Measurements from ENCODE around the gene SYT17.

The SYT17 gene

GRCh38 chr16:19128454-19129200 lies 39.4 kb upstream of the SYT17 start:
- no peak overlapping the region for H3K4ac ChIP-seq (ENCODE audit: low read length)
- H3K79me1 ChIP-seq (ENCODE audit: low read depth, low read length) = no peaks in the 10 kb centered on the region
- H3K9me3 ChIP-seq (replicated peaks in 1 of 2; ENCODE audit: control insufficient read depth in 2 of 2, insufficient read depth in 1 of 2, low read depth in 1 of 2, low read length in 2 of 2) = peaks cover 0 to 4% of the 10 kb centered on the region in 2 donors
- H3K18ac ChIP-seq (ENCODE audit: low read length) = no peak overlapping the region
- no peak overlapping the region for H3K9ac ChIP-seq (ENCODE audit: low read depth, low read length, poor library complexity)
- no peaks in the 10 kb centered on the region for H3K27me3 ChIP-seq (ENCODE audit: control insufficient read depth in 3 of 3, insufficient read depth in 3 of 3, low read depth in 1 of 3, low read length in 3 of 3)
- no peak for DNase-seq (ENCODE audit: low spot score)
- no peak overlapping the region for H2BK120ac ChIP-seq (ENCODE audit: low read depth, low read length)
- no peak overlapping the region for H2BK5ac ChIP-seq (ENCODE audit: low read length)
- H3K4me1 ChIP-seq (ENCODE audit: control insufficient read depth in 2 of 2, insufficient read depth in 1 of 2, low read depth in 1 of 2, low read length in 2 of 2) = peaks cover 0 to 13% of the 10 kb centered on the region in 2 donors
- H3K27ac ChIP-seq (replicated peaks; ENCODE audit: low read length) = no peak overlapping the region
- H3K4me2 ChIP-seq (ENCODE audit: insufficient read depth, low read length, poor library complexity, severe bottlenecking) = no peak overlapping the region
- no peak overlapping the region for H3K14ac ChIP-seq (ENCODE audit: low read length)
- H3K36me3 ChIP-seq (replicated peaks in 1 of 2; ENCODE audit: control insufficient read depth in 2 of 2, insufficient read depth in 2 of 2, low read length in 2 of 2) = no peaks in the 10 kb centered on the region
- no peak overlapping the region for H2BK12ac ChIP-seq (ENCODE audit: low read length)
- H2BK15ac ChIP-seq (ENCODE audit: low read length) = no peak overlapping the region
- no peak overlapping the region for H2AFZ ChIP-seq (ENCODE audit: low read length)
- no peak overlapping the region for H4K8ac ChIP-seq (ENCODE audit: low read depth, low read length)
- H2AK5ac ChIP-seq (ENCODE audit: low read depth, low read length) = no peak overlapping the region
- WGBS, 2 donors (ENCODE audit: extremely low coverage in 2 of 2, insufficient read length in 2 of 2, insufficient replicate concordance in 1 of 2) = no CpG with 5 or more reads among the region's 7 CpGs
- H3K23ac ChIP-seq (ENCODE audit: low read depth, low read length, poor library complexity) = no peak overlapping the region
- H4K91ac ChIP-seq (ENCODE audit: low read depth, low read length, poor library complexity) = no peak overlapping the region
- no peak overlapping the region for H3K4me3 ChIP-seq (ENCODE audit: low read length in 2 of 2)

- Histone ChIP-seq H3K14ac (ENCODE audit: low read length) (no peak overlapping the region), H2BK12ac (ENCODE audit: low read length) (no peak overlapping the region), H2AK5ac (ENCODE audit: low read depth, low read length) (no peak overlapping the region), H2BK15ac (ENCODE audit: low read length) (no peak overlapping the region), H3K27me3 (ENCODE audit: control insufficient read depth in 3 of 3, insufficient read depth in 3 of 3, low read depth in 1 of 3, low read length in 3 of 3) (no peaks in the 10 kb centered on the region), H3K4ac (ENCODE audit: low read length) (no peak overlapping the region), H2AFZ (ENCODE audit: low read length) (peak overlapping the region; percentile 90), H3K36me3 (replicated peaks in 1 of 2; ENCODE audit: control insufficient read depth in 2 of 2, insufficient read depth in 2 of 2, low read length in 2 of 2) (no peaks in the 10 kb centered on the region), H2BK5ac (ENCODE audit: low read length) (no peak overlapping the region), H2BK120ac (ENCODE audit: low read depth, low read length) (no peak overlapping the region), H4K8ac (ENCODE audit: low read depth, low read length) (no peak overlapping the region), H3K4me3 (ENCODE audit: low read length in 2 of 2) (no peak overlapping the region), H3K23ac (ENCODE audit: low read depth, low read length, poor library complexity) (no peak overlapping the region), H3K79me1 (ENCODE audit: low read depth, low read length) (no peaks in the 10 kb centered on the region), H3K27ac (replicated peaks; ENCODE audit: low read length) (no peak overlapping the region), H4K91ac (ENCODE audit: low read depth, low read length, poor library complexity) (no peak overlapping the region), H3K9ac (ENCODE audit: low read depth, low read length, poor library complexity) (no peak overlapping the region), H3K18ac (ENCODE audit: low read length) (no peak overlapping the region), H3K9me3 (replicated peaks in 1 of 2; ENCODE audit: control insufficient read depth in 2 of 2, insufficient read depth in 1 of 2, low read depth in 1 of 2, low read length in 2 of 2) (peaks cover 0 to 4% of the 10 kb centered on the region in 2 donors), H3K4me1 (ENCODE audit: control insufficient read depth in 2 of 2, insufficient read depth in 1 of 2, low read depth in 1 of 2, low read length in 2 of 2) (peaks cover 0 to 13% of the 10 kb centered on the region in 2 donors), H3K4me2 (ENCODE audit: insufficient read depth, low read length, poor library complexity, severe bottlenecking) (no peak overlapping the region)
- WGBS, 2 donors (ENCODE audit: extremely low coverage in 2 of 2, insufficient read length in 2 of 2, insufficient replicate concordance in 1 of 2) = no CpG with 5 or more reads among the region's 7 CpGs
- no peak for DNase-seq (ENCODE audit: low spot score)
Measured at GRCh38 chr16:19130385-19130784, 37.7 kb upstream of the SYT17 start.

- no peak overlapping the region for H2BK120ac ChIP-seq (ENCODE audit: low read depth, low read length)
- WGBS, 2 donors (ENCODE audit: extremely low coverage in 2 of 2, insufficient read length in 2 of 2, insufficient replicate concordance in 1 of 2) = no CpG with 5 or more reads among the region's 11 CpGs
- H2AK5ac ChIP-seq (ENCODE audit: low read depth, low read length) = no peak overlapping the region
- no peak for DNase-seq (ENCODE audit: low spot score)
- H2BK12ac ChIP-seq (ENCODE audit: low read length) = no peak overlapping the region
- no peak overlapping the region for H2BK15ac ChIP-seq (ENCODE audit: low read length)
- peaks cover 0 to 2% of the 10 kb centered on the region in 2 donors for H3K9me3 ChIP-seq (replicated peaks in 1 of 2; ENCODE audit: control insufficient read depth in 2 of 2, insufficient read depth in 1 of 2, low read depth in 1 of 2, low read length in 2 of 2)
- H3K27me3 ChIP-seq (ENCODE audit: control insufficient read depth in 3 of 3, insufficient read depth in 3 of 3, low read depth in 1 of 3, low read length in 3 of 3) = no peaks in the 10 kb centered on the region
- H4K91ac ChIP-seq (ENCODE audit: low read depth, low read length, poor library complexity) = no peak overlapping the region
- H3K9ac ChIP-seq (ENCODE audit: low read depth, low read length, poor library complexity) = no peak overlapping the region
- no peaks in the 10 kb centered on the region for H3K79me1 ChIP-seq (ENCODE audit: low read depth, low read length)
- no peak overlapping the region for H3K4me3 ChIP-seq (ENCODE audit: low read length in 2 of 2)
- no peak overlapping the region for H3K4ac ChIP-seq (ENCODE audit: low read length)
- H3K4me1 ChIP-seq (ENCODE audit: control insufficient read depth in 2 of 2, insufficient read depth in 1 of 2, low read depth in 1 of 2, low read length in 2 of 2) = peaks cover 0 to 13% of the 10 kb centered on the region in 2 donors
- no peak overlapping the region for H3K14ac ChIP-seq (ENCODE audit: low read length)
- H3K23ac ChIP-seq (ENCODE audit: low read depth, low read length, poor library complexity) = no peak overlapping the region
- H3K27ac ChIP-seq (replicated peaks; ENCODE audit: low read length) = no peak overlapping the region
- no peaks in the 10 kb centered on the region for H3K36me3 ChIP-seq (replicated peaks in 1 of 2; ENCODE audit: control insufficient read depth in 2 of 2, insufficient read depth in 2 of 2, low read length in 2 of 2)
- H3K4me2 ChIP-seq (ENCODE audit: insufficient read depth, low read length, poor library complexity, severe bottlenecking) = no peak overlapping the region
- no peak overlapping the region for H3K18ac ChIP-seq (ENCODE audit: low read length)
- H4K8ac ChIP-seq (ENCODE audit: low read depth, low read length) = no peak overlapping the region
- peak overlapping the region; percentile 90 for H2AFZ ChIP-seq (ENCODE audit: low read length)
- no peak overlapping the region for H2BK5ac ChIP-seq (ENCODE audit: low read length)
Measured at GRCh38 chr16:19130852-19131824, 36.9 kb upstream of the SYT17 start.

- Histone ChIP-seq H3K4me3 (ENCODE audit: low read length in 2 of 2) (no peak overlapping the region), H3K14ac (ENCODE audit: low read length) (no peak overlapping the region), H2AK5ac (ENCODE audit: low read depth, low read length) (no peak overlapping the region), H2BK15ac (ENCODE audit: low read length) (no peak overlapping the region), H3K4ac (ENCODE audit: low read length) (no peak overlapping the region), H3K79me1 (ENCODE audit: low read depth, low read length) (no peaks in the 10 kb centered on the region), H3K18ac (ENCODE audit: low read length) (no peak overlapping the region), H3K4me2 (ENCODE audit: insufficient read depth, low read length, poor library complexity, severe bottlenecking) (no peak overlapping the region), H3K9me3 (replicated peaks in 1 of 2; ENCODE audit: control insufficient read depth in 2 of 2, insufficient read depth in 1 of 2, low read depth in 1 of 2, low read length in 2 of 2) (no peaks in the 10 kb centered on the region), H3K36me3 (replicated peaks in 1 of 2; ENCODE audit: control insufficient read depth in 2 of 2, insufficient read depth in 2 of 2, low read length in 2 of 2) (no peaks in the 10 kb centered on the region), H2AFZ (ENCODE audit: low read length) (peak overlapping the region; percentile 90), H3K9ac (ENCODE audit: low read depth, low read length, poor library complexity) (no peak overlapping the region), H3K27ac (replicated peaks; ENCODE audit: low read length) (no peak overlapping the region), H3K27me3 (ENCODE audit: control insufficient read depth in 3 of 3, insufficient read depth in 3 of 3, low read depth in 1 of 3, low read length in 3 of 3) (no peaks in the 10 kb centered on the region), H2BK120ac (ENCODE audit: low read depth, low read length) (no peak overlapping the region), H4K91ac (ENCODE audit: low read depth, low read length, poor library complexity) (no peak overlapping the region), H4K8ac (ENCODE audit: low read depth, low read length) (no peak overlapping the region), H3K4me1 (ENCODE audit: control insufficient read depth in 2 of 2, insufficient read depth in 1 of 2, low read depth in 1 of 2, low read length in 2 of 2) (peaks cover 0 to 13% of the 10 kb centered on the region in 2 donors), H3K23ac (ENCODE audit: low read depth, low read length, poor library complexity) (no peak overlapping the region), H2BK5ac (ENCODE audit: low read length) (no peak overlapping the region), H2BK12ac (ENCODE audit: low read length) (no peak overlapping the region)
- no peak for DNase-seq (ENCODE audit: low spot score)
Measured at GRCh38 chr16:19131825-19132218, 36.2 kb upstream of the SYT17 start.
